ENCODE data around the gene ADGRA1. TPM values are rescaled to one million over a fixed set of nuclear protein-coding genes. Genes with fewer than 3 reads are reported as not detected.

Gene ADGRA1
- total RNA-seq, 6 donors from 2014 or later, result 0.30 to 1.0 (median 0.39) TPM; not detected in 1

- ATAC-seq (ENCODE audit: low FRiP score in 2 of 2) (no peak), DNase-seq (no peak)
- WGBS, 2 donors, result 76 to 84% methylated on average over 7 to 18 of the region's 18 CpGs
- no peak for TF ChIP-seq EP300 (IDR thresholded peaks at IDR 0.05)
- Histone ChIP-seq H3K27me3 (no peaks in the 10 kb centered on the region), H3K27ac (no peak overlapping the region), H3K4me3 (no peak overlapping the region), H3K9me3 (no peaks in the 10 kb centered on the region), H3K36me3 (no peaks in the 10 kb centered on the region), H3K4me1 (no peaks in the 10 kb centered on the region)
Observed at GRCh38 chr10:133060022-133060421, 27.7 kb upstream of the ADGRA1 start.

- 77% methylated on average over 16 of the region's 17 CpGs; no CpG with 5 or more reads in 1 of the 2 donors for WGBS, 2 donors
- no peak overlapping the region for H3K27ac ChIP-seq
- H3K27me3 ChIP-seq, result no peaks in the 10 kb centered on the region
- H3K9me3 ChIP-seq, result no peaks in the 10 kb centered on the region
- DNase-seq, result peak in 1 of 2 donors; percentile 69
- TF ChIP-seq POLR2AphosphoS5 (IDR thresholded peaks at IDR 0.05) (no peak), CTCF (IDR thresholded peaks at IDR 0.05) (no peak), POLR2A (IDR thresholded peaks at IDR 0.05) (no peak), EP300 (IDR thresholded peaks at IDR 0.05) (no peak)
- H3K36me3 ChIP-seq, result no peaks in the 10 kb centered on the region
- no peaks in the 10 kb centered on the region for H3K4me1 ChIP-seq
- no peak overlapping the region for H3K4me3 ChIP-seq
- ATAC-seq (ENCODE audit: low FRiP score in 2 of 2), result peak in 1 of 2 donors; percentile 16
Observed at GRCh38 chr10:133060466-133060865, 27.3 kb upstream of the ADGRA1 start.

- no peak for TF ChIP-seq EP300 (IDR thresholded peaks at IDR 0.05)
- no peak for TF ChIP-seq POLR2AphosphoS5 (IDR thresholded peaks at IDR 0.05)
- Histone ChIP-seq H3K9me3 (no peaks in the 10 kb centered on the region), H3K27me3 (no peaks in the 10 kb centered on the region), H3K36me3 (no peaks in the 10 kb centered on the region), H3K27ac (no peak overlapping the region), H3K4me1 (no peaks in the 10 kb centered on the region), H3K4me3 (no peak overlapping the region)
- ATAC-seq (ENCODE audit: low FRiP score in 2 of 2), result peak in 1 of 2 donors; percentile 44
- WGBS, 2 donors, result 84% methylated on average over 8 to 12 of the region's 12 CpGs
- DNase-seq, result peak in 1 of 2 donors; percentile 75
Observed at GRCh38 chr10:133060881-133061280, 26.8 kb upstream of the ADGRA1 start.

GRCh38 chr10:133061296-133062038, 26.3 kb upstream of the ADGRA1 start:
- H3K9me3 ChIP-seq, result no peaks in the 10 kb centered on the region
- H3K4me1 ChIP-seq, result no peaks in the 10 kb centered on the region
- WGBS, 2 donors, result 87% methylated on average over 19 to 23 of the region's 23 CpGs
- no peak overlapping the region for H3K27ac ChIP-seq
- no peaks in the 10 kb centered on the region for H3K36me3 ChIP-seq
- no peak for TF ChIP-seq EP300 (IDR thresholded peaks at IDR 0.05)
- TF ChIP-seq CTCF (IDR thresholded peaks at IDR 0.05), result no peak
- TF ChIP-seq POLR2AphosphoS5 (IDR thresholded peaks at IDR 0.05), result no peak
- no peak for TF ChIP-seq POLR2A (IDR thresholded peaks at IDR 0.05)
- DNase-seq (peak in 1 of 2 donors; percentile 56), ATAC-seq (ENCODE audit: low FRiP score in 2 of 2) (no peak)
- no peaks in the 10 kb centered on the region for H3K27me3 ChIP-seq
- H3K4me3 ChIP-seq, result no peak overlapping the region

- no peak for ATAC-seq (ENCODE audit: low FRiP score in 2 of 2)
- WGBS, 2 donors, result 92 to 94% methylated on average over 23 of the region's 23 CpGs
- H3K9me3 ChIP-seq, result no peaks in the 10 kb centered on the region
- no peak overlapping the region for H3K4me3 ChIP-seq
- H3K4me1 ChIP-seq, result no peaks in the 10 kb centered on the region
- H3K27me3 ChIP-seq, result no peaks in the 10 kb centered on the region
- TF ChIP-seq POLR2A (IDR thresholded peaks at IDR 0.05) (no peak), POLR2AphosphoS5 (IDR thresholded peaks at IDR 0.05) (no peak), EP300 (IDR thresholded peaks at IDR 0.05) (no peak), CTCF (IDR thresholded peaks at IDR 0.05) (no peak)
- peak in 1 of 2 donors; percentile 65 for DNase-seq
- no peak overlapping the region for H3K27ac ChIP-seq
- H3K36me3 ChIP-seq, result no peaks in the 10 kb centered on the region
Observed at GRCh38 chr10:133062085-133062484, 25.6 kb upstream of the ADGRA1 start.

- TF ChIP-seq POLR2AphosphoS5 (IDR thresholded peaks at IDR 0.05) (no peak), EP300 (IDR thresholded peaks at IDR 0.05) (no peak), CTCF (IDR thresholded peaks at IDR 0.05) (no peak), POLR2A (IDR thresholded peaks at IDR 0.05) (no peak)
- DNase-seq (no peak), ATAC-seq (ENCODE audit: low FRiP score in 2 of 2) (no peak)
- H3K36me3 ChIP-seq, result no peaks in the 10 kb centered on the region
- H3K4me3 ChIP-seq, result no peak overlapping the region
- WGBS, 2 donors, result 48 to 63% methylated on average over 20 to 23 of the region's 23 CpGs
- H3K27ac ChIP-seq, result no peak overlapping the region
- H3K27me3 ChIP-seq, result no peaks in the 10 kb centered on the region
- H3K4me1 ChIP-seq, result no peaks in the 10 kb centered on the region
- no peaks in the 10 kb centered on the region for H3K9me3 ChIP-seq
Observed at GRCh38 chr10:133062635-133063034, 25.1 kb upstream of the ADGRA1 start.
